Measurements from ENCODE around the gene PDRG1. TPM values are rescaled to one million over a fixed set of nuclear protein-coding genes. Genes with fewer than 3 reads are reported as not detected.
A peak's percentile ranks its signal among the peaks of the same experiment; 100 is the strongest.

PDRG1 gene
- total RNA-seq, 1 experiment from 2014 or later = 48.2 TPM

DNA sequence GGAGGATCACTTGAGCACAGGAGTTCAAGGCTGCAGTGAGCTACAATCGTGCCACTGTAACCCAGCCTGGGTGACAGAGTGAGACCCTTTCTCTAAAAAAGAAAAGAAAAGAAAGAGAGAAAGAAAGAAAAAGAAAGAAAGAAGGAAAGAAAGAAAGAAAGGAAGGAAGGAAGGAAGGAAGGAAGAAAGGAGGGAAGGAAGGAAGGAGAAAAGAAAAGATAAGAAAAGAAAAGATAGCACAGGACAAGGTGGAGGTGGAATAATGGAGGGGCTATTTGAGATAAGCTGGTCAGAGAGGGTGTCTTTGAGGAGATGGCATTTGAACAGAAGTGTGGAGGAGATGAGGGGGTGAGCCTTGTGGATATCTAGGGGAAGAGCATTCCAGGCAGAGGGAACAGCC is 2.7 kb upstream of the PDRG1 start:
- DNase-seq (ENCODE audit: low read depth, low spot score) (no peak), ATAC-seq (no peak)
- peaks cover 16% of the 10 kb centered on the region for H3K4me1 ChIP-seq (ENCODE audit: control insufficient read depth, insufficient read depth, low read length)
- POLR2A ChIA-PET = interaction anchor here (0.7 kb wide), 1 partner anchor 40 kb away, joined by 3 read pairs; no protein-coding TSS in a partner anchor
- peak overlapping the region; percentile 64 for H3K27ac ChIP-seq (ENCODE audit: low read length)
- CTCF ChIA-PET = interaction anchor here (1.0 kb wide), 1 partner anchor 102 kb away, joined by 11 read pairs; no protein-coding TSS in a partner anchor
- H3K4me3 ChIP-seq (ENCODE audit: low read depth in 2 of 2, low read length in 2 of 2) = no peak overlapping the region
- no TSS peak for BruUV-seq (replicated peaks)
- TF ChIP-seq POLR2AphosphoS5 (IDR thresholded peaks at IDR 0.05; ENCODE audit: low read depth, low read length) (no peak), SIN3A (IDR thresholded peaks at IDR 0.05; ENCODE audit: borderline replicate concordance, insufficient read depth, low read depth, low read length) (no peak), TCF7L2 (IDR thresholded peaks at IDR 0.05; ENCODE audit: low read depth, low read length) (no peak)
- TF ChIP-seq, protein P1, sequence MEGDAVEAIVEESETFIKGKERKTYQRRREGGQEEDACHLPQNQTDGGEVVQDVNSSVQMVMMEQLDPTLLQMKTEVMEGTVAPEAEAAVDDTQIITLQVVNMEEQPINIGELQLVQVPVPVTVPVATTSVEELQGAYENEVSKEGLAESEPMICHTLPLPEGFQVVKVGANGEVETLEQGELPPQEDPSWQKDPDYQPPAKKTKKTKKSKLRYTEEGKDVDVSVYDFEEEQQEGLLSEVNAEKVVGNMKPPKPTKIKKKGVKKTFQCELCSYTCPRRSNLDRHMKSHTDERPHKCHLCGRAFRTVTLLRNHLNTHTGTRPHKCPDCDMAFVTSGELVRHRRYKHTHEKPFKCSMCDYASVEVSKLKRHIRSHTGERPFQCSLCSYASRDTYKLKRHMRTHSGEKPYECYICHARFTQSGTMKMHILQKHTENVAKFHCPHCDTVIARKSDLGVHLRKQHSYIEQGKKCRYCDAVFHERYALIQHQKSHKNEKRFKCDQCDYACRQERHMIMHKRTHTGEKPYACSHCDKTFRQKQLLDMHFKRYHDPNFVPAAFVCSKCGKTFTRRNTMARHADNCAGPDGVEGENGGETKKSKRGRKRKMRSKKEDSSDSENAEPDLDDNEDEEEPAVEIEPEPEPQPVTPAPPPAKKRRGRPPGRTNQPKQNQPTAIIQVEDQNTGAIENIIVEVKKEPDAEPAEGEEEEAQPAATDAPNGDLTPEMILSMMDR (IDR thresholded peaks at IDR 0.05) = no peak
- TF ChIP-seq, protein P2, sequence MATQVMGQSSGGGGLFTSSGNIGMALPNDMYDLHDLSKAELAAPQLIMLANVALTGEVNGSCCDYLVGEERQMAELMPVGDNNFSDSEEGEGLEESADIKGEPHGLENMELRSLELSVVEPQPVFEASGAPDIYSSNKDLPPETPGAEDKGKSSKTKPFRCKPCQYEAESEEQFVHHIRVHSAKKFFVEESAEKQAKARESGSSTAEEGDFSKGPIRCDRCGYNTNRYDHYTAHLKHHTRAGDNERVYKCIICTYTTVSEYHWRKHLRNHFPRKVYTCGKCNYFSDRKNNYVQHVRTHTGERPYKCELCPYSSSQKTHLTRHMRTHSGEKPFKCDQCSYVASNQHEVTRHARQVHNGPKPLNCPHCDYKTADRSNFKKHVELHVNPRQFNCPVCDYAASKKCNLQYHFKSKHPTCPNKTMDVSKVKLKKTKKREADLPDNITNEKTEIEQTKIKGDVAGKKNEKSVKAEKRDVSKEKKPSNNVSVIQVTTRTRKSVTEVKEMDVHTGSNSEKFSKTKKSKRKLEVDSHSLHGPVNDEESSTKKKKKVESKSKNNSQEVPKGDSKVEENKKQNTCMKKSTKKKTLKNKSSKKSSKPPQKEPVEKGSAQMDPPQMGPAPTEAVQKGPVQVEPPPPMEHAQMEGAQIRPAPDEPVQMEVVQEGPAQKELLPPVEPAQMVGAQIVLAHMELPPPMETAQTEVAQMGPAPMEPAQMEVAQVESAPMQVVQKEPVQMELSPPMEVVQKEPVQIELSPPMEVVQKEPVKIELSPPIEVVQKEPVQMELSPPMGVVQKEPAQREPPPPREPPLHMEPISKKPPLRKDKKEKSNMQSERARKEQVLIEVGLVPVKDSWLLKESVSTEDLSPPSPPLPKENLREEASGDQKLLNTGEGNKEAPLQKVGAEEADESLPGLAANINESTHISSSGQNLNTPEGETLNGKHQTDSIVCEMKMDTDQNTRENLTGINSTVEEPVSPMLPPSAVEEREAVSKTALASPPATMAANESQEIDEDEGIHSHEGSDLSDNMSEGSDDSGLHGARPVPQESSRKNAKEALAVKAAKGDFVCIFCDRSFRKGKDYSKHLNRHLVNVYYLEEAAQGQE (IDR thresholded peaks at IDR 0.05; ENCODE audit: insufficient read depth in 1 of 2, low read depth in 2 of 2, low read length in 1 of 2) = no peak
- intact Hi-C loops (cut with micrococcal nuclease; ENCODE audit: unreplicated experiment) (loop anchor here (5.0 to 10.0 kb wide), 2 partner anchors 78 to 140 kb away; no protein-coding TSS in a partner anchor), in situ Hi-C loops (cut with HindIII; ENCODE audit: low pct_unique_long_range_greater_than_20kb, low sequenced_read_pairs) (no loop called here)
- H3K9me3 ChIP-seq (ENCODE audit: control insufficient read depth, insufficient read depth, low read depth, low read length) = no peaks in the 10 kb centered on the region
- no peaks in the 10 kb centered on the region for H3K27me3 ChIP-seq (ENCODE audit: control insufficient read depth, insufficient read depth, low read length)
- H3K36me3 ChIP-seq (ENCODE audit: control insufficient read depth, insufficient read depth, low read length) = peaks cover 5% of the 10 kb centered on the region; the same call in 1 of the 2 replicates

DNA sequence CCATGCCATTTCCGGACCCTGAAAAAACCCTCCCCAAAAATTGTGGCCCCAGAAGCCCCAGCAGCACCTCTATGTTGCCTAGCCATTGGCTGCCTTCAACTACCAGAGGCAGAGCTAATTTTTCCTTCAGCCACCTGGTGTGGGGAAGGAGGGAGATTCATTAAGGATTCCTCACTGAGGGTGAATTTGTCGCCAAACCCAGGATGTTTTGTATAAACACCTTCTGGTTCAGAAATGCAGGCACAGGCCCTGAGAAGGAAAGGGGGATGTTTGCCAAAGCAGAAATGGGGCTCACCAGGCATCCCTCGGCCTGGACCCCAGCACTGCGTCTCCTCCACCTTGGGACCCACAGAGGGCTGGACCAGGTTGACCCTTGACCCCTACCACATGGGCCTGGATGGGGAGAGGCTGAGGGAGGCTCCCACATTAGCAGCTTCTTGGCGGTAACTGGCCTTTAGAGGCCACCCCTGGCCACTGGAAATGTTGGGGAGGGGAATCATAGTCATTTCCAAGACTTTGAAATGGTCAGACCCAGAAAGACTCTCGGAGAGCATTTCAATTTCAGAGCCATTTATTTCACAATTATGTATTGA is 1.8 kb upstream of the PDRG1 start:
- intact Hi-C loops (cut with micrococcal nuclease; ENCODE audit: unreplicated experiment) (loop anchor here (2.0 to 10.0 kb wide), 3 partner anchors 79 to 141 kb away; no protein-coding TSS in a partner anchor), in situ Hi-C loops (cut with HindIII; ENCODE audit: low pct_unique_long_range_greater_than_20kb, low sequenced_read_pairs) (no loop called here)
- TF ChIP-seq, protein P1 (IDR thresholded peaks at IDR 0.05) = no peak
- TF ChIP-seq, protein P2 (IDR thresholded peaks at IDR 0.05; ENCODE audit: insufficient read depth in 1 of 2, low read depth in 2 of 2, low read length in 1 of 2) = no peak
- TF ChIP-seq POLR2AphosphoS5 (IDR thresholded peaks at IDR 0.05; ENCODE audit: low read depth, low read length) (no peak), TCF7L2 (IDR thresholded peaks at IDR 0.05; ENCODE audit: low read depth, low read length) (no peak), SIN3A (IDR thresholded peaks at IDR 0.05; ENCODE audit: borderline replicate concordance, insufficient read depth, low read depth, low read length) (no peak)
- peaks cover 9% of the 10 kb centered on the region for H3K36me3 ChIP-seq (ENCODE audit: control insufficient read depth, insufficient read depth, low read length)
- no peak overlapping the region for H3K4me3 ChIP-seq (ENCODE audit: low read depth in 2 of 2, low read length in 2 of 2)
- H3K27ac ChIP-seq (ENCODE audit: low read length) = peak overlapping the region; percentile 64; the same call in 1 of the 2 replicates
- DNase-seq (ENCODE audit: low read depth, low spot score) = no peak
- ATAC-seq = no peak
- no peaks in the 10 kb centered on the region for H3K9me3 ChIP-seq (ENCODE audit: control insufficient read depth, insufficient read depth, low read depth, low read length)
- H3K27me3 ChIP-seq (ENCODE audit: control insufficient read depth, insufficient read depth, low read length) = no peaks in the 10 kb centered on the region
- BruUV-seq (replicated peaks) = no TSS peak
- ChIA-PET CTCF (no interaction called here), POLR2A (no interaction called here)
- H3K4me1 ChIP-seq (ENCODE audit: control insufficient read depth, insufficient read depth, low read length) = peaks cover 16% of the 10 kb centered on the region
